Left renal cortex interstitium (tissue), 4 donors: ENCODE data around the gene POC5. TPM values are rescaled to one million over a fixed set of nuclear protein-coding genes. Genes with fewer than 3 reads are reported as not detected.
A peak's percentile ranks its signal among the peaks of the same experiment; 100 is the strongest.

Source experiments
- DNase-seq, 4 donors: peaks; one replicate each; pipeline ENCODE4 v3.0.0-alpha.2; 2013; ENCODE audit warnings: low read depth in 4 of 4, low spot score in 2 of 4, missing footprints in 1 of 4
- polyA plus RNA-seq, 4 donors: library from polyadenylated mRNA; unstranded; fragments of 120-200 nt; gene quantifications; one replicate each; pipeline ENCODE4 v1.2.1, GENCODE V29; 2013; ENCODE audit not compliant: insufficient read length in 4 of 4

The POC5 gene
- polyA plus RNA-seq, 4 donors, result 15.6 to 26.3 (median 17.2) TPM

GRCh38 chr5:75662061-75662460 lies 55.2 kb downstream of the POC5 start:
- no peak for DNase-seq

GRCh38 chr5:75660678-75661465 lies 56.4 kb downstream of the POC5 start:
- no peak for DNase-seq

- no peak for DNase-seq
These were observed 57.3 kb downstream of the POC5 start for GRCh38 chr5:75659791-75660450.

- DNase-seq, result peak in 1 of 4 donors; percentile 45
These were observed 60.8 kb downstream of the POC5 start for GRCh38 chr5:75656311-75657003.

GRCh38 chr5:75654693-75655295 lies 62.4 kb downstream of the POC5 start:
- no peak for DNase-seq

- DNase-seq, result no peak
These were observed 63.7 kb downstream of the POC5 start for GRCh38 chr5:75653521-75653920.

- no peak for DNase-seq
These were observed 65.5 kb downstream of the POC5 start for GRCh38 chr5:75651575-75652238.

GRCh38 chr5:75648712-75649111 lies 68.5 kb downstream of the POC5 start:
- DNase-seq, result no peak

- DNase-seq, result no peak
These were observed 76.4 kb downstream of the POC5 start for GRCh38 chr5:75640826-75641225.

GRCh38 chr5:75640395-75640794 lies 76.8 kb downstream of the POC5 start:
- peak in 1 of 4 donors; percentile 62 for DNase-seq

- no peak for DNase-seq
These were observed 77.5 kb downstream of the POC5 start for GRCh38 chr5:75639535-75640311.

- DNase-seq, result no peak
These were observed 79.3 kb downstream of the POC5 start for GRCh38 chr5:75637949-75638348.

- no peak for DNase-seq
These were observed 84.9 kb downstream of the POC5 start for GRCh38 chr5:75632321-75632720.

- no peak for DNase-seq
These were observed 86.4 kb downstream of the POC5 start for GRCh38 chr5:75630875-75631274.

GRCh38 chr5:75627801-75628200 lies 89.4 kb downstream of the POC5 start:
- DNase-seq, result no peak

GRCh38 chr5:75626959-75627358 lies 90.3 kb downstream of the POC5 start:
- no peak for DNase-seq
